DMS53 (cell line): ENCODE data around the gene PYGM.

ENCODE experiments used
- DNase-seq: peaks from one replicate; lab custom pipeline; 2025; lab: John Stamatoyannopoulos, UW

Gene PYGM

GRCh38 chr11:64759722-64760719 lies at the start of gene PYGM:
PYGM (minus strand) TSS chr11:64759974; CDS start chr11:64759898, 76 bp downstream.
- DNase-seq = peak; percentile 40

GRCh38 chr11:64805481-64805880 lies 45.7 kb upstream of the PYGM start:
- no peak for DNase-seq

DNA sequence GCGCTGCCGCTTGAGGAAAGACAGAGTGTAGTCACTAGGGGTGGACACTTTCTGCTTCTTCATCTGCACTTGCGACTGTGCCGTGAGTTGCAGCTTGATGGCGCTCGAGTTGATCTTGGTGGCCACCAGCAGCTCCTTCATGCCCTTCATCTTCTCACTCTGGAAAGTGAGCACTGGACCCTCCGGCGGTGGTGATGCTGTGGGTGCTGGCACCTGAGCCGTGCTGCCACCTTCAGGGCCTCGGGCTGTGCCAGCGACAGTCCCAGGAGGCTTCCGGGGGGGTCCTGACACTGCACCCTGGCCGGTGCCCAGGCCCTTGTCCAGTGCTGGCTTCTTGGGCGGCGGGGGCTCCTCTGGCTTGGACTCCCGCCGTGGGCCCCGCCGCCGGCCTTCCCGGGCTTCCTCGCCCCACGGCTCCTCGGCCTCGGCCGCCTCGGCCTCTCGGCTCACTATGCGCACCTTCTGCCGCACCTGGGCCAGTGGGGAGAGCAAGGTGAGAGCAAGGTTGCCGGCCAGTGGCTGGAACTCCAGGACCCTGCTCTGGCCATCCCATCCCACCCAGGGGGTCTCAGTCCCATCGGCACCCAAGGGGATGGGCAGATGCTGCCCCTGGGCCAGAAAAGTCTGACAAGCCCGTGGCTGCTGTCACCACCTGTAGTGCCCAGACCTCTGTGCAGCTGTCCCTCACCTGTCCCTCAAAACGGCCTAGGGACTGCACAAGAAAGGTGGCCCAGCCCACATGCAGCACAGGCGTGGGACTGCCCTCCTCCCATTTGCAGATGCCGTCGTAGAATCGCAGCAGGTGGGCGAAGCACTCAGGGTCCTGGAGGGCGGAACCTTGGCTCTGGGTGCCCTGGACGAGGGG lies 44.8 kb upstream of the PYGM start:
- peak; percentile 40 for DNase-seq

- DNase-seq = peak; percentile 77
Observed at GRCh38 chr11:64803846-64804345, 44.1 kb upstream of the PYGM start.

- DNase-seq = peak; percentile 96
Observed at GRCh38 chr11:64803158-64803845, 43.5 kb upstream of the PYGM start, which contains the start of gene MAP4K2. MAP4K2 (minus strand) TSS chr11:64803214; CDS start chr11:64803149, 65 bp downstream.

DNA sequence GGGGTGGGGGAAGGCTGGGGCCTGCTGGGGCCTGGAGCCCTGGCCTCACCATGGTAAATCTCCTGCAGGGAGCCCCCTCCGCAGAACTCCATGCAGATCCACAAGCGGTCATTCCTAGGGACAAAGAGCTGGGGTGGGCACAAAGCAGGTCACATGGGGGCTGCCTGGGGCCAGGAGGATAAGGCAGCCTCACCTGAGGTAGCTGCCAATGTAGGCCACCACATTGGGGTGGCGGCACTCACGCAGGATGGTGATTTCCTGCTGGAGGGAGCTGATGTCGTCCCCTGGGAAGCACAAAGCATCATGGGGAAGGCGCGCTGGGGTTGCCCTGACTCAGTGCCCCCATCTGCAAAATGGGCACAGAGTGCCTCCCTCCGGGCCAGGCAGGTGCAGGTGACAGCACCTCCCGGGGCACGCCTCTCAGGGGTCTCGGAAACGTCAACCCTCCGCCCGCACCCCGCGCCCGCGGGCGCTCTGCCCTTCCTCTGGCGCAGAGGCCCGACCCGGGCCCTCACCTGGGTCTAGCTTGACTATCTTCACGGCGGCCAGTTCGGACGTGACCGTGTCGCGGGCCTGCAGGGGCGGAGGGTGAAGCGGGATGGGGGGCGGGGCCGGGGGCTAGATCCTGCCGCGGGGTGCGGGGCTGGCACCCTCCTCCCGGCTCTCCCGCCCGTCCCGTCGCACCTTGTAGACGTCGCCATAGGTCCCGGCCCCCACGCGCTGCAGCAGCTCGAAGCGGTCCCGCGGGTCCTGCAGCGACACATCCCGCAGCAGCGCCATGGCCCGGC lies 42.8 kb upstream of the PYGM start:
- peak; percentile 52 for DNase-seq

DNA sequence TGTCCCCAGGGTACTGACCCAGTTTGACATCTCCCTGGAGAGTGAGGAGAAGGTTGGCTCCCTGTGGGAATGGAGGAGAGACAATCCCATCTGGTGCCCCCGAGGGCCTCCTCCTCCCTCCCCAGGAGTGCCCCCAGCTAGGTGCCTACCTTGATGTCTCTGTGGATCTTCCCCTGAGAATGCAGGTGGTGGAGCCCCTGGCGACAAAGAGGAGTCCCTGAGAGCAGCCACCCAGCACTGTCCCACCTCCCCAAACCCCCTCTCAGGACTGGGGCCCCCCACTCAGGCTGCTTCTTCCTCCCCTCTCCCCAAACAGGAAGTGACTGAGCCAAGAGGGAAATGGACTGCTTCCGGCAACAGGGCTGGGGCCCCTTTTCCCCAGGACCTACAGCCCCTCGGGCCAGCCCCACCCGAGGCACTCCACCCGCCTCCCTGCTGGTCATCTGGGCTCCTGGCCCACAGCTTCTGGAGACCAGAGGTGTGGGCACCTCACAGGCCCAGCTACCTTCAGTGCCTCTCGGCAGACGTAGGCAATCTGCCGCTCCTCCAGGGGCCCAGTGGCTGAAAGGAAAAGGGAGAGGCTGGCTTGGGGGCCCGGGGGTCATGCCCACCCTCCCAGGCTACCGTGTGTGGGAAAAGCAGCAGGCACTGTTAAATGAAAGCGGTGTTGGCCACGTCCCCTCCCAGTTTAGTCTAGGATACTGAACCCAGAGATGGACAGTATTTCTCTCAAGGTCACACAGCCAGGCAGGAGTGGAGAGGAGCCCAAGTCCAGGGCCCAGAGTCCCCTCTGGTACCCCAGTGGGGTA lies 42.0 kb upstream of the PYGM start:
- DNase-seq = no peak

DNA sequence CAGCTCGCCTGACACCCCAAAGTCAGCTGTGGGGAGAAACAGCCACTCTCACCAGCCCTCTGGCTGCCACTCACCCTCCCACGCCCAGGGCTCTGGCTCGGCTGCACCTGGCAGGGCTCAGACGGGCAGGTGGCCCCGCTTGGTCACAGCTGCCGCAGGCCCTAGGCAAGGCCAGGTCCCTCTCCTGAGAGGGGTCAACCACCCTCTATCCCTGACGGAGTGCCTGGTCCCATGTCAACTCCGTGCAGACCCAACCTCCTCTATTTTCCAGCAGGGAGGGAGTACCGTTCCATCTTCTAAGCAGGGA lies 41.3 kb upstream of the PYGM start:
- DNase-seq = no peak

- DNase-seq = no peak
Observed at GRCh38 chr11:64800303-64801157, 40.8 kb upstream of the PYGM start.

DNA sequence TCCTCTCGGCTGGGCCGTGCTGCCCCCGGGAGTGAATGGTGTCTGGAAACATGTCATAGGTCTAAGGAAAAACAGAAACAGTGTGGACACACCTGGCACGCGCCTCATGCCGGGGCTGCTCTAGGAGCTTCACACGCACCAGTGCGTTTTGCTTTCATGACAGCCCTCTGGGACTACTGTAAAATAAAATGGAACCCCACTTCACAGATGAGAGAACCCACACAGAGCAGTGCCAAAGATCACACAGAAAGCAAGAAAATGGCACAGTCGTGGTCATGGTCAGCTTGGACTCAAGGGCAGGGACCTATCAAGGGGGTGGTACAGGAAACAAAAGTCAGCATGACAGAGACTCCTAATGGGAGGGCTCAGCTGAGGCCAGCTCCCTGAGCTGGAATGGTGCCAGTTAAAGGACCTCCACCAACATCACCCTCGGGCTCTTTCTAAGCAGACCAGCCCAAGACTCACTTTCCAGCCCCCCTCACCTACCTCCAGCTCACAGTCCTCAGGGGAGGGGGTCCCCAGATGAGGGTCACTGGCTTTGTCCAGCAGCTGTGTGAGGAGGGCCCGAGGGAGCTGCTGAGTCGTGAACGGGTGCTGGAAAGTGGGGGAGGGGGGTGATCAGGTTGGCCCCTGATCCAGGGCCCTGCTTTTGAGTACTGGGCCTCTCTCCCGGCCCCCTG lies 40.0 kb upstream of the PYGM start:
- DNase-seq = no peak

DNA sequence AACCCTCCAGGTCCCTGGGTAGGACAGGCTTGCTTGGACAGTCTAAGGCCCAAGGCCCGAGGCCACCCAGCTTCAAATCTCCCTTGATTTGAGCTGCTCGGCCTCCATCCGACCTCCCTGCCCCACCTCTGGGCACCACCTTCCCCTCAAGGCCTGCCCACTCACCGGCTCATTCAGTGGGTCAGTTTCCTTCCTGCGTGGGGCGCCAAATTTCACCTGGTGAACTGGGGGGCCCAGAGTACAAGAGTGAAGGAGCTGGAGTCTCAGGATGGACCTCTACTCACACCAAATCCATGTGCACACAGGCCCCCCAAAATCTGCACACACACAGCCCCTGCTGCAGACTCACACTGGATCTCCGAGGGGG lies 39.5 kb upstream of the PYGM start:
- no peak for DNase-seq

DNA sequence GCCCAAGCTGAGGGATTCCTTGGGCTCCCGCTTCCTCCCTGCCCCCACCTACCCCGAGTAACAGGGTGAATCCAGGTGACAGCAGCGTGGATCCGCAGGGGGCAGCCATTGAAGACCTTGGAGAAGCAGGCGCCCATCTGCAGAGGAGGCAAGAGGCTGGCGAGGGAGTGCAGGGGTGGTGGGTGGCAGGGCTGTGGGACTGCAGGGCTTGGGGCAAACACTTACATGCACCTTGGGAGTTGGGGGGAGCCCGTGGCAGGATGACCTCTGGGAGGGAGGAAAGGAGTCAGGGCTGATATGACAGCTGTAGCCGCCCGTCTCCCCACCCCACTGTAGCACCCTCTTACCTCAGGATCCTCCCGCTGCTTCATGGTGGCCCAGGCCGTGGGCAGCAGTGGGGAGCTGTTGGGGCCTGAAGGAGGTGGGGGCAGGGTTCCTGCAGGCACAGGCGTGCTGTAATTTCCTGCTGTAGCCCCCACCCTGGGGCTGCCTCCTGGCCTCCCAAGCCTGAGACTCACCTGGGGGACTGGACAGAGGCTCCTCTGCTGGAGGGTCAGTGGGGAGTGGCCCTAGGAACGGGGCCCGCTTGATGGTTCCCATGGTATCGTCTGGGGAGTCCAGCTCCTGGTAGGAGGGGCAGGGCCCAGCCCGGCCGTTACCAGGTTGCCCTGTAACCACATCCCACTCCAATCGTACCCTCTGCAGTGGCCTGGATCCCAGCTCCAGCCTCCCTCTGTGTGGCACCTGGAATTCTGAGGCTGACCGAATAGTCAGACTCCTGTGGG lies 37.2 kb upstream of the PYGM start:
- no peak for DNase-seq

DNA sequence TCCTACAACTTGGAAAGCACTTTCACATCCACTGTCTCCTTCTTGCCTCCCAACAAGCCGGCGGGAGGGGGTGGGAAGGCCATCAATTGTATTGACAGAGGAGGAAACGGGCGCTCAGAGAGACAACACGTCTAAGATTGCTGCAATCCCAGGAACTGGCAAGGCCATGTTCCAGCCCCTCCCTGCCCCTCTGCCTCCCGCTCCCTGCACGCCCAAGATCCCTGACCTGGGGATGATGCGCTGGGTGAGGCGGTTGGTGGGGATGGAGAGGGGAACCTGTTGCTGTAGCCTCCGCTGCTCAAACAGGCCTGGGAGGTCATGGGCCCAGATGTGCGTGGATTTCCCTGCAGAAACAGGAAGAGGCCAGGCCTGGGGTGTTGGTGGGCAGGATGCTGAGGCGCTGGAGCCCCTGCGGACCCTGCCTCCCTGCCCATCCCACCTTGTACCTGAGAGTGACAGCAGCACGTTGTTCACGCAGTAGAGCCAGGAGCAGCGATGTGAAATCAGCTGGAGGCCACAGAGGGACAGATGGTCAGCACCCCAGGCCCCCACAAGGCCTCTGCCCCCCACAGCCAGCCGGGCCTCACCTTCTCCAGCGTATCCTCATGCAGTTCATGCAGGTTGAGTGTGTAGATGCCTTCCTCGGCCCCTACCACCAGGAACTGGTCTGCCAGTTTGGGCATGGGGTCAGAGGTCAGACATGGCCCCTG lies 36.4 kb upstream of the PYGM start:
- DNase-seq = no peak

DNA sequence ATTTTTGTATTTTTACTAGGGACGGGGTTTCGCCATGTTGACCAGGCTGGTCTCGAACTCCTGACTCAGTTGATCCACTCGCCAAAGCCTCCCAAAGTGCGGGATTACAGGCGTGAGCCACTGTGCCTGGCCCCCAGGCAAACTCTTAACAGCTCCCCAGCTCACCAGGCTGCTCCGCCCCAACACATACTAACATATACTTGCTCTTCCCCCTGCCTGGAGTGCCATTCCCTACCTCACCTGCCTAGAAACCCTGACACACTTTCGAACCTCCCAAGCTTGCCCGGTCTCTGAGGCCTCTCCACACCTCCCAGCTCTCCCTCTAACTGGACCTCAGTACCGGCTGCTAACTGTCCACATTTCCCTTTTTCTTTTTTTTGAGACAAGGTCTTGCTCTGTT lies 34.8 kb upstream of the PYGM start:
- no peak for DNase-seq

- DNase-seq = no peak
Observed at GRCh38 chr11:64793271-64794160, 33.7 kb upstream of the PYGM start.

DNA sequence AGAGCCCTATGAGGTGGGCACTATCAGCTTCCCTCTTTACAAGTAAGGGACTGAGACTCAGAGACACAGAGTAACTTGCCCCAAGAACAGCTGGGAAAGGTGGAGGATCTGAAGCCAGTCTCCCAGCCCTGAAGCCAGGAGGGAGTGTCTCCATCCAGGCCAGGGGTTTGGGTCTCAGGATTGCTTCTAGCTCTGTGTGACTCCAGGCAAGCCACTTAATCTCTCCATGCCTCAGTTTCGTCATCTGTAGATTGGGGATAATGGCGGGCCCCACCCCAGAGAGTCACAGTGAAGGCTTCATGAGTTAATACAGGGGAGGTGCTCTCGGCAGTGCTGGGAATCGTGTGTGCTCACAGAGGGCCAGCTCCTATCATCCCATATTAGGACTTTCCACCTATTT lies 32.7 kb upstream of the PYGM start:
- DNase-seq = no peak
